Large intestine (tissue), 3 donors: ENCODE data around the gene HDLBP. TPM values are rescaled to one million over a fixed set of nuclear protein-coding genes. Genes with fewer than 3 reads are reported as not detected.

Experiments used
- DNase-seq, 2 donors: peaks; one replicate each; pipeline versions ENCODE4 v3.0.0 to v3.0.0-alpha.2; 2013
- H3K27ac ChIP-seq: one replicate; pipeline ENCODE4 v1.5.1; 2013; ENCODE audit warnings: low read length
- H3K27me3 ChIP-seq: 2 replicates; pipeline ENCODE4 v1.6.1; 2013; ENCODE audit warnings: low read length; ENCODE audit not compliant: control insufficient read depth, insufficient read depth
- H3K36me3 ChIP-seq: 2 replicates; pipeline ENCODE4 v1.6.1; 2013; ENCODE audit warnings: low read length; ENCODE audit not compliant: control insufficient read depth, insufficient read depth
- H3K4me1 ChIP-seq: one replicate; pipeline ENCODE4 v1.6.1; 2013; ENCODE audit warnings: low read length; ENCODE audit not compliant: control insufficient read depth, insufficient read depth
- H3K4me3 ChIP-seq: one replicate; pipeline ENCODE4 v1.5.1; 2013; ENCODE audit warnings: low read length
- H3K9me3 ChIP-seq: one replicate; pipeline ENCODE4 v1.6.1; 2013; ENCODE audit warnings: mild to moderate bottlenecking, low read depth, low read length, moderate library complexity; ENCODE audit not compliant: control insufficient read depth
- WGBS: methylation state at CpG from one replicate; pipeline ENCODE4 v1.1.5; 2013; ENCODE audit warnings: low lambda C conversion rate; ENCODE audit not compliant: insufficient coverage; 5-methylcytosine and 5-hydroxymethylcytosine counted together
- polyA plus RNA-seq: library from polyadenylated mRNA; unstranded; fragments of 120-200 nt; gene quantifications from one replicate; pipeline ENCODE4 v1.2.1, GENCODE V29; 2013

Gene HDLBP
- polyA plus RNA-seq, 1 donor: 390 TPM

GRCh38 chr2:241308832-241309500, 6.5 kb downstream of the HDLBP start:
- Histone ChIP-seq H3K4me1 (peaks cover 6% of the 10 kb centered on the region), H3K36me3 (no peaks in the 10 kb centered on the region), H3K27ac (no peak overlapping the region), H3K4me3 (no peak overlapping the region), H3K27me3 (no peaks in the 10 kb centered on the region), H3K9me3 (no peaks in the 10 kb centered on the region)
- 88% methylated on average over 5 of the region's 18 CpGs for WGBS
- DNase-seq: no peak

GRCh38 chr2:241308267-241308666, 7.2 kb downstream of the HDLBP start:
- Histone ChIP-seq H3K4me1 (peaks cover 5% of the 10 kb centered on the region), H3K4me3 (no peak overlapping the region), H3K27me3 (no peaks in the 10 kb centered on the region), H3K9me3 (no peaks in the 10 kb centered on the region), H3K36me3 (no peaks in the 10 kb centered on the region), H3K27ac (no peak overlapping the region)
- DNase-seq: no peak
- WGBS: no CpG with 5 or more reads among the region's 5 CpGs

DNA sequence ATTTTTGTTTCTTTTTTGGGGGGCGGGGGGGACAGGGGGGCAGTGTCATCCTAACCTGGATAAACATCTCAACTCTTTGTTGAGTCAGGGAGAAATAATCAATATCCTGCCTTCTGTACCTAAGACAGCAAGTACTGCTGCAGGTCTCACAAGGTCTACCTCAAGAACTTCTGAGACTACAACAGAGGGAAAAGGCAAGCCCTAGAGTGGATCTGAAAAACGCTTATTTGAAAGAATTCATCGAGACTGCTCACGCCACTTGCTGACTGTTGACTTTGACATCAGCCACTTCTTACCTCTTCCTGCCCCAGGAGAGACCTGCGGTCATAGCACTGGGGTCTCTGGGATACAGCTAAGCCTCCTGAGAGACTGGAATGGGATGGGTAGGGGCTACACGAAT, 8.4 kb downstream of the HDLBP start:
- no peaks in the 10 kb centered on the region for H3K36me3 ChIP-seq
- no CpG with 5 or more reads among the region's 6 CpGs for WGBS
- H3K27me3 ChIP-seq: no peaks in the 10 kb centered on the region
- H3K27ac ChIP-seq: no peak overlapping the region
- H3K4me1 ChIP-seq: peaks cover 11% of the 10 kb centered on the region
- no peak overlapping the region for H3K4me3 ChIP-seq
- no peak for DNase-seq
- H3K9me3 ChIP-seq: no peaks in the 10 kb centered on the region

DNA sequence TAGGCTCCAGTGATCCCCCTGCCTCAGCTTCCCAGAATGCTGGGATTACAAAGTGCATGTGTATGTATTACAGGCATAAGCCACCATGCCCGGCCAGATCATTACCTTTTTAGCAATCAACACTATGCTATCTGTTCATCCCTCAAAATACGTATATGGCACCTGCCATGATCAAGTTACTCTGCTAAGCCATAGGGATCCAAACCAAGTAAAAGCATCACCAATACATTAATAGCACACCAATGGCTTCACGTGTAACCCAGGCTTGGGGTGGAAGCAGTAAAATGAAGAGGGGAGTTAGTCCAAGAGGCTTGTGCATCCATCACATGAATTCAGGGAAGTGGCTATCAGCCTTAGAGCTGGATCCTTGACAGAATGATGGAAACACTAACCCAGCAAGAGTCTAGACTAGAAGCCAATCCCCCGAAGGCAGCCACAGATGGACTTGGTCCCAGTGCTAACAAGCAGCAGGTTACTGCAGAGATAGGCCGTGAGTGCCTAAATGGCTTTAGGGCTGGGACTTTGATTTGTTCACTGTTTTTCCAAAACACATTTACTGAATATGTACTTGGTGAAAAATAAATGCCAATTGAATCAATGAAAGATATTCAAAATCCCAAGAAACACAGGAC, 11.3 kb downstream of the HDLBP start:
- no peak for DNase-seq
- Histone ChIP-seq H3K4me1 (peaks cover 8% of the 10 kb centered on the region), H3K9me3 (no peaks in the 10 kb centered on the region), H3K27me3 (no peaks in the 10 kb centered on the region), H3K36me3 (no peaks in the 10 kb centered on the region), H3K4me3 (no peak overlapping the region), H3K27ac (no peak overlapping the region)
- WGBS: no CpG with 5 or more reads among the region's 5 CpGs

GRCh38 chr2:241302759-241303651, 12.5 kb downstream of the HDLBP start:
- Histone ChIP-seq H3K27me3 (no peaks in the 10 kb centered on the region), H3K36me3 (no peaks in the 10 kb centered on the region), H3K27ac (no peak overlapping the region), H3K9me3 (no peaks in the 10 kb centered on the region), H3K4me3 (no peak overlapping the region), H3K4me1 (peaks cover 8% of the 10 kb centered on the region)
- DNase-seq: peak in 1 of 2 donors; percentile 21
- WGBS: no CpG with 5 or more reads among the region's 13 CpGs

DNA sequence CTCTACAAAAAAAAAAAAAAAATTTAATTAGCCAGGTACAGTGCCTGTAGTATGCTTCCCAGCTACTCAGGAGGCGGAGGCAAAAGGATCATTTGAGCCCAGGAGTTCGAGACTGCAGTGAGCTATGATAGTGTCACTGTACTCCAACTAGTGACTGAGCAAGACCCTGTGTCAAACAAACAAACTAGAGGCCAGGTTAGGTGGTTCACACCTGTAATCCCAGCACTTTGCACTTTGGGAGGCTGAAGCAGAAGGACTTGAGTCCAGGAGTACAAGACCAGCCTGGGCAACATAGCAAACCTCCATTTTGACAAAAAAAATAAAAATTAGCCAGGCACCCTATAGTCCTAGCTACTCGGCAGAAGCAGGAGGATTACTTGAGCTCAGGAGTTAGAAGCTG, 13.4 kb downstream of the HDLBP start:
- WGBS: no CpG with 5 or more reads among the region's 3 CpGs

DNA sequence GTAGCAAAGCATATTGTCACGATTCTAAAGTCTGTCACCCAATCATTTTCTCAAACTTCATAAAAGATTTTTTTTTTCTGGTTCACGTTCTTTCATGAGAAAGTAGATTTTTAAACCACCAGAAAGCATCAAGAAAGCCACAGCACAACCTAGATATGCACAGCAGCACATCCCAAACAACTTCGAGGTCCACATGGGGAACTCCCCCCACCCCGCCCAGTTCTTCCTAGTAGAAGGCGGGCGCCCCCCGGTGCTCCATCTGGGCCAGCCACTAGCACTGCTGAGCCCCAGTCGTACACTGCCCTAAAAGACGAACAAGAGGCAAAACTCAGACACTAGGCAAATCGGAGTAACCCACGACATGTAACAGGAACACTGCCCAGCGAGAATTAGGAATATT, 15.5 kb downstream of the HDLBP start:
- no peak for DNase-seq
- Histone ChIP-seq H3K4me1 (peaks cover 8% of the 10 kb centered on the region), H3K9me3 (no peaks in the 10 kb centered on the region), H3K27ac (no peak overlapping the region), H3K4me3 (no peak overlapping the region), H3K36me3 (peaks cover 11% of the 10 kb centered on the region), H3K27me3 (no peaks in the 10 kb centered on the region)
- 100% methylated on average over 1 of the region's 12 CpGs for WGBS

More for the DNA sequence above, 13.4 kb downstream of the HDLBP start:
- no peak overlapping the region for H3K27ac ChIP-seq
- peaks cover 8% of the 10 kb centered on the region for H3K4me1 ChIP-seq
- DNase-seq: peak in 1 of 2 donors; percentile 28
- no peaks in the 10 kb centered on the region for H3K9me3 ChIP-seq
- peaks cover 6% of the 10 kb centered on the region for H3K36me3 ChIP-seq
- no peaks in the 10 kb centered on the region for H3K27me3 ChIP-seq
- H3K4me3 ChIP-seq: no peak overlapping the region

DNA sequence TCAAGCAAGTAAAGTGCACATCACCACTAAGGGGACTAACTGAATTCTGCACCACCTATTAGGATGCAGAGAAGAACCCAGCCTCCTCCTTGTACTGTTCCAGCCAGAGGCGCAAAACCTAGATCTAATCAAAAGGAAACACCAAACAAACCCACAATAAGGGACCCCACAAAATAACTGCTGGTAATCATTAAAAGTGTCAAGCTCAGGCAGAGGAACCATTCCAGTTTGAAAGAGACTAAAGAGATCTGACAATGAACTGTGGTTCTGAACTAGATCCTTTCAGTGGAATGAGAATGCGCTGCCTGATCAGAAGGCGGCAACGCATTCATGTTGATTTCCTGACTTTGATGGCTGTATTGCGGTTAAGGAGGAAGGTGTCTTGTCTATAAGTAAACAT, 16.8 kb downstream of the HDLBP start:
- H3K4me3 ChIP-seq: no peak overlapping the region
- no peaks in the 10 kb centered on the region for H3K27me3 ChIP-seq
- no CpG with 5 or more reads among the region's 5 CpGs for WGBS
- no peaks in the 10 kb centered on the region for H3K9me3 ChIP-seq
- DNase-seq: no peak
- H3K4me1 ChIP-seq: peaks cover 7% of the 10 kb centered on the region
- H3K36me3 ChIP-seq: peaks cover 11% of the 10 kb centered on the region
- H3K27ac ChIP-seq: no peak overlapping the region

DNA sequence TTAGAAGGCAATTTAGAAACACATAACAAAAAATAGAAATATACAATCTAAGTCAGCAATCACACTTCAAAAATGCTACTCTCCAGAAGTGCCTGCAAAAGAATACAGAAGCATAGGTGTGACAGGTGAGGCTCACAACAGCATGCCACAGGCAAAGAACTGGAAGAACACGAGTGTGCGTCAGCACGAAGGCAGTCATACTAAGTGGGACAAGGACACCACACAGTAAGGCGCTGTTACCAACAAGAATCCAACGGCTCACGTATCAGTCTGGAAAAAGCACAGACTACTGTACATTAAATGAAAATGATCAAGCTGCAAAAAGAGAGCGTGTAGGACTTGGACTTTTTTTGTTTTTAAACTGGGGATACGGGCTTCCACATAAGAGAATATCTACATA, 18.7 kb downstream of the HDLBP start:
- 92% methylated on average over 2 of the region's 8 CpGs for WGBS
- peaks cover 11% of the 10 kb centered on the region for H3K36me3 ChIP-seq
- no peaks in the 10 kb centered on the region for H3K9me3 ChIP-seq
- no peak for DNase-seq
- H3K27ac ChIP-seq: no peak overlapping the region
- no peaks in the 10 kb centered on the region for H3K4me1 ChIP-seq
- H3K27me3 ChIP-seq: no peaks in the 10 kb centered on the region
- H3K4me3 ChIP-seq: no peak overlapping the region

- Histone ChIP-seq H3K27ac (no peak overlapping the region), H3K4me1 (no peaks in the 10 kb centered on the region), H3K4me3 (no peak overlapping the region), H3K36me3 (peaks cover 11% of the 10 kb centered on the region), H3K9me3 (no peaks in the 10 kb centered on the region), H3K27me3 (no peaks in the 10 kb centered on the region)
- WGBS: no CpG with 5 or more reads among the region's 7 CpGs
- no peak for DNase-seq
These were observed 20.0 kb downstream of the HDLBP start for GRCh38 chr2:241295326-241296095.
